Stimulated activated CD4-positive, alpha-beta T cell treated with anti-CD3 and anti-CD28 coated beads, Interleukin-1b, Interleukin-23, amount 100 ng/mL, for 24 hours (primary cell): ENCODE data around the gene GNB5.
"Not testable (repeated sequence)": the region's sequence is repeated elsewhere in the genome, so short reads cannot be mapped to it uniquely, and the experiment has no call there.

ENCODE experiments used
- DNase-seq, 4 experiments: peaks; one replicate each; pipeline ENCODE4 v3.0.0-alpha.2; 2020; ENCODE audit warnings: low read depth in 4 of 4, low spot score in 1 of 4

GNB5 gene

GRCh38 chr15:52095597-52096262 is 95.5 kb downstream of the GNB5 start:
- DNase-seq, result no peak

- no peak for DNase-seq
Measured at GRCh38 chr15:52094811-52095584, 96.2 kb downstream of the GNB5 start.

- DNase-seq, result no peak
Measured at GRCh38 chr15:52093539-52094510, 97.4 kb downstream of the GNB5 start.

- DNase-seq, result no peak
Measured at GRCh38 chr15:52093167-52093538, 98.0 kb downstream of the GNB5 start.

GRCh38 chr15:52090193-52090592 is 101.0 kb downstream of the GNB5 start:
- DNase-seq, result no peak

GRCh38 chr15:52086011-52086786 is 105.0 kb downstream of the GNB5 start:
- DNase-seq, result no peak

- DNase-seq, result no peak
Measured at GRCh38 chr15:52085299-52085698, 105.9 kb downstream of the GNB5 start.

- DNase-seq, result no peak
Measured at GRCh38 chr15:52083603-52084002, 107.6 kb downstream of the GNB5 start.

GRCh38 chr15:52083037-52083359 is 108.2 kb downstream of the GNB5 start:
- not testable (repeated sequence) for DNase-seq

- DNase-seq, result no peak
Measured at GRCh38 chr15:52082197-52083036, 108.8 kb downstream of the GNB5 start.

- DNase-seq, result no peak
Measured at GRCh38 chr15:52080706-52081392, 110.3 kb downstream of the GNB5 start.

GRCh38 chr15:52080031-52080430 is 111.2 kb downstream of the GNB5 start:
- DNase-seq, result no peak

- DNase-seq, result peak; percentile 78 to 88 (median 82)
Measured at GRCh38 chr15:52078876-52079700, 112.1 kb downstream of the GNB5 start.

- DNase-seq, result no peak
Measured at GRCh38 chr15:52078197-52078875, 112.9 kb downstream of the GNB5 start.

GRCh38 chr15:52076889-52077781 is 114.1 kb downstream of the GNB5 start:
- DNase-seq, result peak in 1 of 4 experiments; percentile 10

- DNase-seq, result no peak
Measured at GRCh38 chr15:52071570-52071969, 119.6 kb downstream of the GNB5 start.

GRCh38 chr15:52069559-52069958 is 121.6 kb downstream of the GNB5 start:
- DNase-seq, result no peak
